ENCODE measurements around the gene RPN1.
A peak's percentile ranks its signal among the peaks of the same experiment; 100 is the strongest.
"Not testable (repeated sequence)": the region's sequence is repeated elsewhere in the genome, so short reads cannot be mapped to it uniquely, and the experiment has no call there.

Gene RPN1

DNA sequence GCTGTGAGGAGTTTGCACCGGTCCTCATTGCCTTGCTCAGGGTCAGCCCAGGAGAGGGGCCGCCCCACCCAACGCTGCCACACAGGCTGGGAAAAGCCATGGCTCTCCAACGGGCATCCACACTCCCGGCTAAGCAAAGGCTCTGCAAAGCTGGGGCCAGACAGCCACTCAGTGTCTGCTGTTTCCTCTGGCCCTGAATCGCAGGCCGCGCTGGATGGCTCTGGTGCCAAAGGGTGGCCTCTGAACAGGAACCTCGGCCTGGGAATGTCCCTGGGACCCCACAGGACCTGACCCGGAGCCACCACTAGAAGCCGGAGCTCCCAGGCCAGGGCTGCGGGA lies 42.9 kb downstream of the RPN1 start:
- no peak for DNase-seq

DNA sequence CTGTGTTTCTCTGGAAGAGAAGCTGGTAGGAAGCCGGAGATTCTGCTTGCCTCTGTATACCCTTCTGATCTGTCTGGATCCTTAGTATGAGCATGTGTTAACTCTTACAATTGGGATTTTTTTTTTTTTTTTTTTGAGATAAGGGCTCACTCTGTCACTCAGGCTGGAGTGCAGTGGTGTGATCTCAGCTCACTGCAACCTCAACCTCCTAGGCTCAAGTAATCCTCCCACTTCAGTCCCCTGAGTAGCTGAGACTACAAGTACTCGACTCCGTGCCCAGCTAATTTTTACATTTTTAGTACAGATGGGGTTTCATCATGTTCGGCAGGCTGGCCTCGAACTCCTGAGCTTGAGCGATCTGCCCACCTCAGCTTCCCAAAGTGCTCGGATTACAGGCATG lies 44.5 kb downstream of the RPN1 start:
- no peak for DNase-seq

DNA sequence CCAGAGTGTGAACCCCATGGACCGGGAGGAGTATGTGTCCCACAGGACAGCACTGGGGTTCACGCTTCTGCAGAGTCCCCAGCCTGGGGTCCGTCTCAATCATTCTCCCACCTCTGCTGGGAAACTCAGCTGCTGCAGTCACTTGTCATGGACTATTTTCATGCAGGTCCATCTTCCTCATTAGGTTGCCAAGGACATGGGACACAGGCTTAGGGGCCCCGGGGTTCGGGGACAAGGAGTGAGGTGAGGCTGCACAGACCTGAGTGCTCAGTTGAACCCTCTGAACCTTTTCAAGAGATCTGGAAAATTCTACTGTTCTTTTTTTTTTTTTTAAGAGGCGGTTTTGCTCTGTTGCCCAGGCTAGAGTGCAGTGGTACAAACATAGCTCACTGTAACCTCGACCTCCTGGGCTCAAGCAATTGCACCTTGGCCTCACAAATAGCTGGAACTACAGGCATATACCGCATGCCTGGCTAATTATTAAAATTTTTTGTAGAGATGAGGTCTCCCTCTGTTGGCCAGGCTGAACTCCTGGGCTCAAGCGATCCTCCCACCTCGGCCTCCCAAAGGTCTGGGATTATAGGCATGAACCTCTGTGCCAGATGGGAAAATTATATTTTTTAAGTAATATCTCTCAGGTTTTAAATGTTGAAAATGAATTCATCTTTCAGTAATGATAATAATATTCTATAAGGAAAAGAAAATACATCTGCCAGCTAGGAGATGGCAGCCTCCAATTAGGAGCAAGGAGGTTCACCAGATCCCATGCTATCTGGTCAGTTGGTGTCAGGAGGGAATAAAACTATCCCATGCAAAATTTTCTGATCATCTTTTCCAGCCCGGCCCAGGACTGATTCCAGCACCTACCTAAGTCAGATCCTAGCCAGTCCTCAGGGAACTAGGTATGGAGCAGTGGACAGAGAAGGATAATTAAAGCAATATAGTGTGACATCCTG lies 45.2 kb downstream of the RPN1 start:
- DNase-seq = no peak

- DNase-seq = no peak
Observed at GRCh38 chr3:128603811-128604775, 46.5 kb downstream of the RPN1 start.

- no peak for DNase-seq
Observed at GRCh38 chr3:128603313-128603712, 47.3 kb downstream of the RPN1 start.

- DNase-seq = no peak
Observed at GRCh38 chr3:128598884-128599664, 51.5 kb downstream of the RPN1 start.

- no peak for DNase-seq
Observed at GRCh38 chr3:128597900-128598299, 52.7 kb downstream of the RPN1 start.

- no peak for DNase-seq
Observed at GRCh38 chr3:128592864-128593263, 57.8 kb downstream of the RPN1 start.

GRCh38 chr3:128591738-128592426 lies 58.7 kb downstream of the RPN1 start:
- DNase-seq = no peak

- no peak for DNase-seq
Observed at GRCh38 chr3:128590948-128591347, 59.7 kb downstream of the RPN1 start.

GRCh38 chr3:128589985-128590384 lies 60.6 kb downstream of the RPN1 start:
- DNase-seq = not testable (repeated sequence)

GRCh38 chr3:128588147-128588546 lies 62.5 kb downstream of the RPN1 start:
- no peak for DNase-seq

DNA sequence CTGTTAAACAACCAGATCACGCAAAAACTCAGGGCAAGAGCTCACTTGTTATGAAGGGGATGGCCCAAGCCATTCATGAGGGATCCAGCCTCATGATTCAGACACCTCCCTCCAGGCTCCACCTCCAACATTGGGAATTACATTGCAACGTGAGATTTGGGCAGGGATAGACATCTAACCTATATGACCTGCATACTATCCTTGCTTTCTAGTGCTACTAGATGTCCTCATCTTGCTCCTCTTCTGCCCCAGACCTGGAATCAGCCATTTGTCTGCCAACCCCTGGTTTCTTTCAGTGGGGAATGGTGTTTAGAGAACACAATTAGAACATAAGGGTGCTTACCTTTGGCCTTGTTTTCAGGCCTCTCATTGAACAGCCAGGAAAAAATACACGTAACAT lies 63.2 kb downstream of the RPN1 start:
- no peak for DNase-seq

GRCh38 chr3:128586932-128587331 lies 63.7 kb downstream of the RPN1 start:
- not testable (repeated sequence) for DNase-seq

- DNase-seq = not testable (repeated sequence)
Observed at GRCh38 chr3:128586391-128586790, 64.2 kb downstream of the RPN1 start.

GRCh38 chr3:128585974-128586373 lies 64.6 kb downstream of the RPN1 start:
- no peak for DNase-seq

GRCh38 chr3:128585189-128585588 lies 65.4 kb downstream of the RPN1 start:
- DNase-seq = no peak

DNA sequence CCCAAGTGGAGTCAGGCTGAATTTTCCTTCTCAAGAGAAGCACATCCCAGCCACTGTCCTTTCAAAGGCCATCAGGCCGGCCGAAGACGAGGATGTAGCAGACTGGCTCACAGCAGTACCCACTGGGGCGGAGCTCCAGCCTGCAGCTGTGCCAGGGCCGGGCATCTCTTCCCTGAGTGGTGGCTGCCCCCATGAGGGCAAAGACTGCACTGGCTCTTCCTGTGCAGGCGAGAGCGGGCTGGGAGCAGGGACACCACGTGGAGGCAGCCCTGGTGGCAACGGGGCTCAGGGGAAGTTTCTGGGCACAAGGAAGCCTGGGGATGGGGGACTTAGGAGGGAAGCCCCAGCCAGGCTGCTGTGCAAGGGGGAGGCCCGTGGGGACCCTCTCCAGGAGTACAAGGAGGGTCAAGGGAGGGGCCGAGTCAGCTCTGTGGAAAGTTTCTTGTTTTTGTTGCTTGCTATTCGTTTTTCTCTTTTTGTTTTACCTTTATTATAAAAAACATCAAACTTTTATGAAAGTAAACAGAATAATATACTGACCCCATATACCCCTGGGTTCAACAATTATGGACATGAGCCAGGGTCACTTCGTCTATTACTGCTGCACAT lies 66.1 kb downstream of the RPN1 start:
- peak; percentile 79 for DNase-seq

GRCh38 chr3:128581566-128581965 lies 69.1 kb downstream of the RPN1 start:
- no peak for DNase-seq

GRCh38 chr3:128579927-128580326 lies 70.7 kb downstream of the RPN1 start:
- no peak for DNase-seq

DNA sequence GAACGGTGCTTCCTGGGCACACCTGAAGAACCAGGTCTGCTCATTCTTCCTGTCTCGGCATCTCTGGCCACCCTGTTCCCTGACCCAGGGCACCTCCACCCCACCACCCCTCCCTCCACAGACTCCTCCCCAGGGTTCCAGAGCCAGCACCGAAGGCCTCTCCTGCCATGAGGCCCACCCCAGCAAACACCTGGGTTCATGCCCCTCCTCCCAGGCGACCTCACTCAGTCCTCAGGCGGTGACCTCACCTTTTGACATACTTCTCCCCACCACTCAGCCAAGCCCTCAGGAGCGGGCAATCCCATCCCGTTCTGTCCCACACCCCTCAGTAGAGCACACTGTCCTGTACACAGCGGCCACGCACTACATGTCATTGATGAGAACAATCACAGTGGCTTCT lies 72.3 kb downstream of the RPN1 start:
- DNase-seq = no peak

GRCh38 chr3:128577711-128578110 lies 72.9 kb downstream of the RPN1 start:
- DNase-seq = no peak

All from NCI-H2171 (cell line).